Ishikawa (cell line): ENCODE results near the gene AGXT.

Experiments
- CEBPB ChIP-seq: IDR thresholded peaks from 2 replicates; pipeline ENCODE4 v1.6.1; 2012
- CREB1 ChIP-seq: IDR thresholded peaks from 2 replicates; pipeline ENCODE4 v1.6.1; 2012; ENCODE audit warnings: low read depth
- EGR1 ChIP-seq: IDR thresholded peaks from 2 replicates; pipeline ENCODE4 v1.6.1; 2012
- EP300 ChIP-seq: IDR thresholded peaks from 2 replicates; pipeline ENCODE4 v1.6.1; 2012; ENCODE audit warnings: borderline replicate concordance
- FOXM1 ChIP-seq: IDR thresholded peaks from 2 replicates; pipeline ENCODE4 v1.6.1; 2012; ENCODE audit warnings: low read depth, borderline replicate concordance
- NFIC ChIP-seq: IDR thresholded peaks from 2 replicates; pipeline ENCODE4 v1.6.1; 2012
- RAD21 ChIP-seq: IDR thresholded peaks from 2 replicates; pipeline ENCODE4 v1.6.1; 2012; ENCODE audit warnings: low read depth
- TAF1 ChIP-seq: IDR thresholded peaks from 2 replicates; pipeline ENCODE4 v1.6.1; 2012; ENCODE audit warnings: low read depth, mild to moderate bottlenecking
- TCF12 ChIP-seq: IDR thresholded peaks from 2 replicates; pipeline ENCODE4 v1.6.1; 2012; ENCODE audit warnings: low read depth
- TEAD4 ChIP-seq: IDR thresholded peaks from 2 replicates; pipeline ENCODE4 v1.6.1; 2012
- YY1 ChIP-seq: IDR thresholded peaks from 2 replicates; pipeline ENCODE4 v1.6.1; 2012; ENCODE audit warnings: low read depth
- ZBTB7A ChIP-seq: IDR thresholded peaks from 2 replicates; pipeline ENCODE4 v1.6.1; 2012; ENCODE audit warnings: low read depth
- TF ChIP-seq, protein P1 (sequence below): IDR thresholded peaks from 2 replicates; pipeline ENCODE4 v1.6.1; 2012
- TF ChIP-seq, protein P2 (sequence below): IDR thresholded peaks from 2 replicates; pipeline ENCODE4 v1.6.1; 2012; ENCODE audit warnings: low read depth, mild to moderate bottlenecking

GRCh38 chr2:240892925-240893324 is 24.3 kb downstream of the AGXT start:
- TF ChIP-seq FOXM1, result no peak
- no peak for TF ChIP-seq CREB1
- TF ChIP-seq EP300, result no peak
- no peak for TF ChIP-seq CEBPB
- no peak for TF ChIP-seq NFIC
- TF ChIP-seq ZBTB7A, result no peak
- TF ChIP-seq RAD21, result no peak
- TF ChIP-seq YY1, result no peak
- TF ChIP-seq, protein P1, sequence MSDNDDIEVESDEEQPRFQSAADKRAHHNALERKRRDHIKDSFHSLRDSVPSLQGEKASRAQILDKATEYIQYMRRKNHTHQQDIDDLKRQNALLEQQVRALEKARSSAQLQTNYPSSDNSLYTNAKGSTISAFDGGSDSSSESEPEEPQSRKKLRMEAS, result no peak
- TF ChIP-seq, protein P2, sequence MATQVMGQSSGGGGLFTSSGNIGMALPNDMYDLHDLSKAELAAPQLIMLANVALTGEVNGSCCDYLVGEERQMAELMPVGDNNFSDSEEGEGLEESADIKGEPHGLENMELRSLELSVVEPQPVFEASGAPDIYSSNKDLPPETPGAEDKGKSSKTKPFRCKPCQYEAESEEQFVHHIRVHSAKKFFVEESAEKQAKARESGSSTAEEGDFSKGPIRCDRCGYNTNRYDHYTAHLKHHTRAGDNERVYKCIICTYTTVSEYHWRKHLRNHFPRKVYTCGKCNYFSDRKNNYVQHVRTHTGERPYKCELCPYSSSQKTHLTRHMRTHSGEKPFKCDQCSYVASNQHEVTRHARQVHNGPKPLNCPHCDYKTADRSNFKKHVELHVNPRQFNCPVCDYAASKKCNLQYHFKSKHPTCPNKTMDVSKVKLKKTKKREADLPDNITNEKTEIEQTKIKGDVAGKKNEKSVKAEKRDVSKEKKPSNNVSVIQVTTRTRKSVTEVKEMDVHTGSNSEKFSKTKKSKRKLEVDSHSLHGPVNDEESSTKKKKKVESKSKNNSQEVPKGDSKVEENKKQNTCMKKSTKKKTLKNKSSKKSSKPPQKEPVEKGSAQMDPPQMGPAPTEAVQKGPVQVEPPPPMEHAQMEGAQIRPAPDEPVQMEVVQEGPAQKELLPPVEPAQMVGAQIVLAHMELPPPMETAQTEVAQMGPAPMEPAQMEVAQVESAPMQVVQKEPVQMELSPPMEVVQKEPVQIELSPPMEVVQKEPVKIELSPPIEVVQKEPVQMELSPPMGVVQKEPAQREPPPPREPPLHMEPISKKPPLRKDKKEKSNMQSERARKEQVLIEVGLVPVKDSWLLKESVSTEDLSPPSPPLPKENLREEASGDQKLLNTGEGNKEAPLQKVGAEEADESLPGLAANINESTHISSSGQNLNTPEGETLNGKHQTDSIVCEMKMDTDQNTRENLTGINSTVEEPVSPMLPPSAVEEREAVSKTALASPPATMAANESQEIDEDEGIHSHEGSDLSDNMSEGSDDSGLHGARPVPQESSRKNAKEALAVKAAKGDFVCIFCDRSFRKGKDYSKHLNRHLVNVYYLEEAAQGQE, result no peak
- no peak for TF ChIP-seq TEAD4
- no peak for TF ChIP-seq TAF1
- no peak for TF ChIP-seq TCF12
- TF ChIP-seq EGR1, result no peak
